Measurements from ENCODE around the gene CDC73.

The CDC73 gene

GRCh38 chr1:193278968-193279367 lies 157.1 kb downstream of the CDC73 start:
- Histone ChIP-seq H3K9me2 (replicated peaks; ENCODE audit: insufficient read depth, low read length) (no peaks in the 10 kb centered on the region), H3K27me3 (replicated peaks; ENCODE audit: insufficient read depth, low read length) (no peaks in the 10 kb centered on the region), H2AFZ (ENCODE audit: low read length) (no peak overlapping the region), H3F3A (ENCODE audit: insufficient read depth, low read length) (no peaks in the 10 kb centered on the region), H3K4me1 (ENCODE audit: low read length) (no peaks in the 10 kb centered on the region), H3K27ac (ENCODE audit: low read length) (no peak overlapping the region), H3K4me3 (ENCODE audit: low read length) (no peak overlapping the region), H4K20me1 (ENCODE audit: insufficient read depth, low read length) (no peaks in the 10 kb centered on the region), H3K79me2 (ENCODE audit: low read length) (no peaks in the 10 kb centered on the region), H3K9me3 (replicated peaks; ENCODE audit: insufficient read depth, low read length) (no peaks in the 10 kb centered on the region), H3K36me3 (replicated peaks; ENCODE audit: insufficient read depth, low read length) (no peaks in the 10 kb centered on the region), H3K9ac (ENCODE audit: low read length) (no peak overlapping the region), H3K4me2 (ENCODE audit: low read depth, low read length) (no peak overlapping the region)
- TF ChIP-seq CTCF (IDR thresholded peaks at IDR 0.05; ENCODE audit: low read length) = no peak
- no peak for TF ChIP-seq EZH2 (optimal IDR thresholded peaks at IDR 0.05; ENCODE audit: low read depth, low read length)
- no peak for TF ChIP-seq EZH2phosphoT487 (IDR thresholded peaks at IDR 0.05; ENCODE audit: low read length)
- no peak for DNase-seq

GRCh38 chr1:193281894-193282293 lies 160.1 kb downstream of the CDC73 start:
- no peak overlapping the region for H3K9ac ChIP-seq (ENCODE audit: low read length)
- no peak for DNase-seq
- H3K36me3 ChIP-seq (replicated peaks; ENCODE audit: insufficient read depth, low read length) = no peaks in the 10 kb centered on the region
- no peaks in the 10 kb centered on the region for H3K79me2 ChIP-seq (ENCODE audit: low read length)
- H3K27me3 ChIP-seq (replicated peaks; ENCODE audit: insufficient read depth, low read length) = no peaks in the 10 kb centered on the region
- no peaks in the 10 kb centered on the region for H3K4me1 ChIP-seq (ENCODE audit: low read length)
- H2AFZ ChIP-seq (ENCODE audit: low read length) = no peak overlapping the region
- H4K20me1 ChIP-seq (ENCODE audit: insufficient read depth, low read length) = no peaks in the 10 kb centered on the region
- no peaks in the 10 kb centered on the region for H3K9me3 ChIP-seq (replicated peaks; ENCODE audit: insufficient read depth, low read length)
- H3F3A ChIP-seq (ENCODE audit: insufficient read depth, low read length) = no peaks in the 10 kb centered on the region
- no peak overlapping the region for H3K27ac ChIP-seq (ENCODE audit: low read length)
- H3K4me3 ChIP-seq (ENCODE audit: low read length) = no peak overlapping the region
- no peak overlapping the region for H3K4me2 ChIP-seq (ENCODE audit: low read depth, low read length)
- no peak for TF ChIP-seq CTCF (IDR thresholded peaks at IDR 0.05; ENCODE audit: low read length)
- no peak for TF ChIP-seq EZH2phosphoT487 (IDR thresholded peaks at IDR 0.05; ENCODE audit: low read length)
- no peak for TF ChIP-seq EZH2 (optimal IDR thresholded peaks at IDR 0.05; ENCODE audit: low read depth, low read length)
- no peaks in the 10 kb centered on the region for H3K9me2 ChIP-seq (replicated peaks; ENCODE audit: insufficient read depth, low read length)

- DNase-seq = no peak
- Histone ChIP-seq H3K79me2 (ENCODE audit: low read length) (no peaks in the 10 kb centered on the region), H4K20me1 (ENCODE audit: insufficient read depth, low read length) (no peaks in the 10 kb centered on the region), H3K4me2 (ENCODE audit: low read depth, low read length) (no peak overlapping the region), H3K4me3 (ENCODE audit: low read length) (no peak overlapping the region), H3K36me3 (replicated peaks; ENCODE audit: insufficient read depth, low read length) (no peaks in the 10 kb centered on the region), H3K27me3 (replicated peaks; ENCODE audit: insufficient read depth, low read length) (no peaks in the 10 kb centered on the region), H3K9me2 (replicated peaks; ENCODE audit: insufficient read depth, low read length) (no peaks in the 10 kb centered on the region), H2AFZ (ENCODE audit: low read length) (no peak overlapping the region), H3F3A (ENCODE audit: insufficient read depth, low read length) (no peaks in the 10 kb centered on the region), H3K9ac (ENCODE audit: low read length) (no peak overlapping the region), H3K4me1 (ENCODE audit: low read length) (no peaks in the 10 kb centered on the region), H3K27ac (ENCODE audit: low read length) (no peak overlapping the region), H3K9me3 (replicated peaks; ENCODE audit: insufficient read depth, low read length) (no peaks in the 10 kb centered on the region)
- TF ChIP-seq EZH2phosphoT487 (IDR thresholded peaks at IDR 0.05; ENCODE audit: low read length) (no peak), CTCF (IDR thresholded peaks at IDR 0.05; ENCODE audit: low read length) (no peak), EZH2 (optimal IDR thresholded peaks at IDR 0.05; ENCODE audit: low read depth, low read length) (no peak)
Measured at GRCh38 chr1:193283016-193283415, 161.2 kb downstream of the CDC73 start.

Data from MM.1S (cell line).